GM19467 (cell line): ENCODE measurements around the gene ZNF609.
"Not testable (repeated sequence)": the region's sequence is repeated elsewhere in the genome, so short reads cannot be mapped to it uniquely, and the experiment has no call there.

Experiments used
- ATAC-seq: cut with Tn5 transposase; IDR thresholded peaks from one replicate; pipeline ENCODE4 v1.9.1; 2021; ENCODE audit warnings: mild to moderate bottlenecking, moderate library complexity; ENCODE audit not compliant: unreplicated experiment

The ZNF609 gene

DNA sequence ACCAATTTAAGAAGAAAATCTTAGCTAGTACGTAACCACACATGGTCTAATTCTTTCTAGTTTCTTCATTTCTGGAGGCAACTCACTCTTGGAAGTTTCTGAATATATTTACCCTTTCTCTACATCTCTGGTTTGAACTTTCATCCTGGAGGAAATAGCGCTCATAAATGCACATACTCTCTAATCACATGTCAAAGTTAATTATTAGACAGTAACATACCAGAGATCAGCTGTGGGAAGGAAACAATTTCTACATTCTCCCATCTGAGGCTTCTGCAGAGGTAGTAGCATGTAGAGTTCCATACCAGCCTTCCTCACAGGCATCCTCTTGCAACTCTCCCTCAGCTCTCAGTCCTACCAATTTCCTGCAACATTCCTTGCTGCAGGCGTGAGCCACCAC, 182.5 kb downstream of the ZNF609 start:
- ATAC-seq = no peak

- ATAC-seq = no peak
Observed at GRCh38 chr15:64643685-64644084, 183.3 kb downstream of the ZNF609 start.

DNA sequence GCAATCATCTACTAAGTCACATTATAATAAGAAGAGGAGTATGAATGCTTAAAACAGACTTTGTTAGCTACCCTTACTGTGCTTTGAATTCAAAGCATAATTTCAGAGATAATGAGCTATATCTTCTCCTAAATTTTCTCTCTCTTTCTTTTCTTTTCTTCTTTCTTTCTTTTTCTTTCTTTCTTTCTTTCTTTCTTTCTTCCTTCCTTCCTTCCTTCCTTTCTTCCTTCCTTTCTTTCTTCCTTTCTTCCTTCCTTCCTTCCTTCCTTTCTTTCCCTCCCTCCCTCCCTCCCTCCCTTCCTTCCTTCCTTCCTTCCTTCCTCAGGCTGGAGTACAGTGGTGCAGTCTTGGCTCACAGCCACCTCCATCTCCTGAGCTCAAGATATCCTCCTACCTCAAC, 184.4 kb downstream of the ZNF609 start:
- ATAC-seq = not testable (repeated sequence)

DNA sequence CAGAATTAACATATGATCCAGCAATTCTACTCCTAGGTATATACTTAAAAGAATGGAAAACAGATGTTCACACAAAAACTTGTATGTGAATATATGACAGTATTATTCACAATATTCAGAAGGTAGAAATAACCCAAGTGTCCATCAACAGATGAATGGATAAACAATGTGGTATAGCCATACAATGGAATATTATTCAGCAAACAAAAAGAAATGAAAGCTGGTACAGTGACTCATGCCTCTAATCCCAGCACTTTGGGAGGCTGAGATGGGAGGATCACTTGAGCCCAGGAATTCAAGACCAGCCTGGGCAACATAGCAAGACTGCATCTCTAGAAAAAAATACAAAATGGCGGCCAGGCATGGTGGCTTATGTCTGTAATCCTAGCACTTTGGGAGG, 185.6 kb downstream of the ZNF609 start:
- ATAC-seq = no peak

DNA sequence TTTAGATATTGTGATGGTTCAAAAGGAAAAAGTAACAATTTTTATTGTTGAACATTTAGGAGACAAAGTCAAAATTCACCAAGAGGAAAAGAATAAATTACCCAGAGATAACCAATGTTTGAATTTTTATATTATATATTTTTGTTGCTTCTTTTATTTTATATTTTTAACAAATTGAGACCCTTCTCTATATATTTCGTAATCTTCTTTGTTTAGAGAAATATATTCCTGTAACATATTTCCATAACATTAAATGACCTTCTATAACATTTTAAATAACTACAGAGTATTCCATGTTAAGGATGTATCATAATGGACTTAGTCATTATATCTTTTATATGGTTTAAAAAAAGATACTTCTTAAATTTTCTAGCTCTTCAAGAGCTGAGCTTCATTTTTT, 187.0 kb downstream of the ZNF609 start:
- ATAC-seq = no peak

GRCh38 chr15:64650552-64650951, 190.2 kb downstream of the ZNF609 start:
- no peak for ATAC-seq

DNA sequence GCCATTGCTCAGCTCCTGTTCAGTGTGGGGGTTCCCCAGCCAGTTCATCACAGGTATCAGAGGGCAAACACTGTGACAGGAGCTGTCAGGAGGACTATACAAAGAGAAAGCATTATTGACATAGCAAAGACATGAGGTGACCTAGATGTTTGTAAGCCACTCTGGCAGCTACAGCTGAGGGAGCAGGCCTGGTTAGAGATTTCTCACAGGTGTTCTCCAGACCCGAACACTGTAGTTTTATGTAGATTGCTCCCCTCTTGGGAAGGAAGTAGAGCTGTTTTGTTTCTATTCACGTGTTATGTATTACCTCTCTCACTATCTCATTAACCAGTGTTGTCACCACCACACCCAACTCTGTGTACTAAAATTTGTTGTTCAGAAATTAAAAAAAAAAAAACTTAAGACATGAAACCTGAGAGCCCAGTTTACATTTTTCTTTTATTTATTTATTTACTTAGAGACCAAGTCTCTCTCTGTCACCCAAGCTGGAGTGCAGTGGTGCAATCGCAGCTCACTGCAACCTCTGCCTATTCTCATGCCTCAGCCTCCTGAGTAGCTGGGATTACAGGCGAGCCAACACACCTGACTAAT, 191.3 kb downstream of the ZNF609 start:
- ATAC-seq = peak; percentile 68

DNA sequence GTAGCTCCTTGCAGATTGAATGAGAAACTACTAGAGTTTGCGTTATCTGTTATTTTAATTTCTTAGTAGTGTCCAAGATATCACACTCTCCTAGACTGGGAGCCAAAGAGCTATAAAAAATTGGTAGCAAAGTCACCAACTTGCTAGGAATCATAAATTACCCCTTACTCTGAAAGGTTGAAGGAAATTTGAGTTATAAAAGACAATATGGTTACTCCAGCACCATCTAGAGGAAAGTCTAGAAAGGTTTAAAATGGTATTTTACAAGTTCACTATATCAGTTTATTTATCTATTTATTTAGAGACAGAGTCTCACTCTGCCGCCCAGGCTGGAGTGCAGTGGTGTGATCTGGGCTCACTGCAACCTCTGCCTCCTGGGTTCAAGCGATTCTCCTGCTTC, 193.4 kb downstream of the ZNF609 start:
- no peak for ATAC-seq

GRCh38 chr15:64656508-64656907, 196.1 kb downstream of the ZNF609 start:
- no peak for ATAC-seq

DNA sequence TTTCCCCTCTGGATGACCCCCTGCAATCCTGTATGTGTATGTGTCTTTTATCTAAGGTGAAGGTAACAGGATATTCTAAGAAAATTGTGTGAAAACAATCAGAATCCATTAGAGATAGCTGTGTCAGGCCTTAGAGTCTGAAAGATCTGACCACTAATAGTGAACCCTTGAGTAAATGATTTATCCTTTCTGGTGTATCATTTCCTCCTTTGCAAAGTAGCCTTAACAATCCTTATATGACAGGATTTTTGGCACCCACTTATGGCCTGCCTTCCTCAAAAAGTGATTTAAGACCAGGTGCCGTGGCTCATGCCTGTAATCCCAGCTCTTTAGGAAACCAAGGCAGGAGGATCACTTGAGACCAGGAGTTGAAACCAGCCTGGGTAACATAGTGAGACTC, 204.8 kb downstream of the ZNF609 start:
- ATAC-seq = no peak

- ATAC-seq = no peak
Observed at GRCh38 chr15:64667736-64668161, 207.4 kb downstream of the ZNF609 start.

- no peak for ATAC-seq
Observed at GRCh38 chr15:64673866-64674265, 213.5 kb downstream of the ZNF609 start.

GRCh38 chr15:64678126-64678819, 217.9 kb downstream of the ZNF609 start:
- no peak for ATAC-seq

- ATAC-seq = no peak
Observed at GRCh38 chr15:64680097-64680496, 219.7 kb downstream of the ZNF609 start.

GRCh38 chr15:64681424-64682024, 221.1 kb downstream of the ZNF609 start:
- no peak for ATAC-seq

DNA sequence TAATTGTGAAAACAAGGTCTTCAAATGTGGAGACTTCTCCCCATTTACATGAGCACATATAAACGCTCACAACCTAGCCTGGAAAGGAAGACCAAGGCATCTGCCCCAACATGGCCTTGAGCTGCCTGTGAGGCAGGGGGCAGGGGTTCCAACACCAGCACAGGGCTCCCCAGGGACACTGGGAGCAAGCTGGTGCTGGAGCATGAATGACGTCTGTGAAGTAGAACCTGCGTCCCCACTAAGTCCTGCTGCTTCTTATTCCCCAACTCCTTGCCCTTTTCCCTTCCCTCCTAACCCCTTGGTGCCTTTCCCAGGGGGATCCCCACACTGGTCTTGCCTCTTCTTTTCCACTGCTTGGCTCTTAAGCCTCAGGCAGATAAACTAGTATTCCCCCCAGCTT, 221.9 kb downstream of the ZNF609 start:
- ATAC-seq = no peak

- no peak for ATAC-seq
Observed at GRCh38 chr15:64683378-64683777, 223.0 kb downstream of the ZNF609 start.

- ATAC-seq = no peak
Observed at GRCh38 chr15:64685230-64685888, 225.0 kb downstream of the ZNF609 start.

DNA sequence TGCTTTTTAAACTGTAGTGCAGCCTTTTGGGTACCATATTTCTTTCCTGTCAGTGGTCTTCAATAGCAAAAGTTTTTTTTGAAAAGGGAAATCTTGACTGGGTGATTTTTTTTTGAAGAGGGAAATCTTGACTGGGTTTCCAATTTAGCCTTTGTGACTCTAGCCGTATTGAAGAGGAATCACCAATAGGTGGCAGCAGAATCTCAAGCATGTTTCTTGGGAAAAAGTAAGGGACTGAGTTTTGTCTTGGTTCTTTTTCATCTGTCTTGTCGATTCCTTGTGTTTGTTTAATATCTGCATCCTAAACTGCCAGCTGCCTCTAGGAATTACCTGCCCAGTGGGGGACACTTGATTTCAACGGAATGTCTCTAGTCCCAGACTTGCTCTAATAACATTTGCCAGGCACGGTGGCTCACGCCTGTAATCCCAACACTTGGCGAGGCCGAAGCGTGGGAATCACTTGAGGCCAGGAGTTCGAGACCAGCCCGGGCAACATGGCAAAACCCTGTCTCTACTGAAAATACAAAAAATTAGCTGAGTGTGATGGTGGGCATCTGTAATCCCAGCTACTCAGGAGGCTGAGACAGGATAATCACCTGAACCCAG, 225.9 kb downstream of the ZNF609 start:
- no peak for ATAC-seq

GRCh38 chr15:64687172-64687571, 226.8 kb downstream of the ZNF609 start:
- no peak for ATAC-seq

DNA sequence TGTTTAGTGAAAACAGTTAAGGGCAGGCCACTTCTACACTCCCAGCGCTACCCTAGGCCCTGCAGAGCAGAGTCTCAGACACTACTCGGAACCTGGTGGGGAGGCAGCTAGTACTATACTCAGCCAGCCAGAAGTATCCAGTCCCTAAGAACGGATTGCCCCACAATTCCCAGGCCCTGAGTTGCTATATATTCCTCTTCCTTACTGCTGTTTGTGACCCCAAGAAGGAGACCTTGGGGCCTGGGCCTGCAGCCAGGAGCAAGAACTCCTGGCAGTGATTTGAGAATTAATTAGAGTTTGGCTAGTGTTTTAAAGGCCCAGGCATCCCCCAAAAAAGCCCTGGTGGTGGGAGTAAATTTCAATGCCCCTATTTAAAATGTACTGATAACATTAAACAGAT, 227.3 kb downstream of the ZNF609 start:
- ATAC-seq = no peak
